Measurements from ENCODE around the gene KCNQ4. TPM values are rescaled to one million over a fixed set of nuclear protein-coding genes. Genes with fewer than 3 reads are reported as not detected.

The KCNQ4 gene
- total and polyA plus RNA-seq, 2 of the 4 experiments (the other 2 are of a cell fraction): 0.07 TPM; not detected in 1

GRCh38 chr1:40788561-40789341 is 5.2 kb downstream of the KCNQ4 start:
- H3K27me3 ChIP-seq (ENCODE audit: control insufficient read depth, insufficient read depth, low read length): peaks cover 64% of the 10 kb centered on the region
- no peak overlapping the region for H4K5ac ChIP-seq (ENCODE audit: low read depth, low read length)
- no peak overlapping the region for H3K14ac ChIP-seq (replicated peaks; ENCODE audit: low read depth, low read length)
- H2AK5ac ChIP-seq (ENCODE audit: low read depth, low read length): no peak overlapping the region
- ChIA-PET POLR2A (ENCODE audit: unreplicated experiment) (no interaction called here), CTCF (no interaction called here)
- no peak for ATAC-seq (ENCODE audit: low read depth)
- DNase-seq: no peak
- no peak overlapping the region for H4K91ac ChIP-seq (ENCODE audit: insufficient read depth, low read depth, low read length)
- no peak overlapping the region for H3K18ac ChIP-seq (ENCODE audit: low read depth, low read length)
- H3K9me3 ChIP-seq (ENCODE audit: control insufficient read depth, insufficient read depth, low read length): no peaks in the 10 kb centered on the region
- no peak overlapping the region for H2AK9ac ChIP-seq (replicated peaks; ENCODE audit: low read depth, low read length, poor library complexity)
- H2BK5ac ChIP-seq (ENCODE audit: low read depth, low read length, poor library complexity, severe bottlenecking): no peak overlapping the region
- H3K4ac ChIP-seq (ENCODE audit: low read depth, low read length): no peak overlapping the region
- no peak overlapping the region for H4K8ac ChIP-seq (ENCODE audit: low read depth in 2 of 2, low read length in 2 of 2)
- no peak overlapping the region for H3K56ac ChIP-seq (ENCODE audit: extremely low read depth, insufficient read depth, low read length)
- no peak for TF ChIP-seq MAZ (IDR thresholded peaks at IDR 0.05; ENCODE audit: borderline replicate concordance, low read depth, low read length)
- TF ChIP-seq MXI1 (IDR thresholded peaks at IDR 0.05; ENCODE audit: borderline replicate concordance, low read depth, low read length): no peak
- no peak for TF ChIP-seq FOS (IDR thresholded peaks at IDR 0.05; ENCODE audit: low read depth, low read length)
- TF ChIP-seq NFE2L2 (IDR thresholded peaks at IDR 0.05; ENCODE audit: low read depth, low read length): no peak
- no peak for TF ChIP-seq RAD21 (IDR thresholded peaks at IDR 0.05; ENCODE audit: low read length)
- TF ChIP-seq MAFK (IDR thresholded peaks at IDR 0.05; ENCODE audit: low read depth, low read length): no peak
- no peak for TF ChIP-seq CHD1 (IDR thresholded peaks at IDR 0.05; ENCODE audit: low read depth, low read length)
- no peak for TF ChIP-seq RCOR1 (IDR thresholded peaks at IDR 0.05; ENCODE audit: insufficient replicate concordance, low read length)
- no peak for TF ChIP-seq RFX5 (IDR thresholded peaks at IDR 0.05; ENCODE audit: low read depth, low read length)
- no peak for TF ChIP-seq POLR2A (IDR thresholded peaks at IDR 0.05; ENCODE audit: low read depth, low read length)
- TF ChIP-seq SMC3 (IDR thresholded peaks at IDR 0.05; ENCODE audit: low read depth, low read length): no peak
- TF ChIP-seq CEBPB (IDR thresholded peaks at IDR 0.05; ENCODE audit: low read depth, low read length): no peak
- TF ChIP-seq ELK1 (IDR thresholded peaks at IDR 0.05; ENCODE audit: borderline replicate concordance, low read depth, low read length): no peak
- no peak for TF ChIP-seq BHLHE40 (IDR thresholded peaks at IDR 0.05; ENCODE audit: low read depth, low read length)
- no peak for TF ChIP-seq USF2 (IDR thresholded peaks at IDR 0.05; ENCODE audit: low read depth, low read length)
- TF ChIP-seq CTCF (conservative IDR thresholded peaks at IDR 0.05; ENCODE audit: low read depth, low read length): no peak
- no TSS peak for BruUV-seq (replicated peaks)
- H2BK15ac ChIP-seq (ENCODE audit: low read depth, low read length): no peak overlapping the region
- no peaks in the 10 kb centered on the region for H4K20me1 ChIP-seq (ENCODE audit: insufficient read depth, low read length)
- intact Hi-C loops (cut with micrococcal nuclease) (loop anchor here (10.0 kb wide), 1 partner anchor 174 kb away; no protein-coding TSS in a partner anchor), dilution Hi-C loops (cut with HindIII; ENCODE audit: low sequenced_read_pairs, unreplicated experiment) (no loop called here), in situ Hi-C loops (cut with MboI; ENCODE audit: low sequenced_read_pairs) (no loop called here)
- no peak overlapping the region for H2AFZ ChIP-seq (replicated peaks; ENCODE audit: low read length, poor library complexity)
- WGBS, 2 experiments (ENCODE audit: extremely low coverage in 2 of 2, insufficient read length in 1 of 2): 93% methylated on average over 7 of the region's 17 CpGs; no CpG with 5 or more reads in 1 of the 2 experiments
- no peaks in the 10 kb centered on the region for H3K4me1 ChIP-seq (ENCODE audit: control insufficient read depth, insufficient read depth, low read length)
- H3K9me1 ChIP-seq (ENCODE audit: insufficient read depth, low read length): no peaks in the 10 kb centered on the region
- H3K4me2 ChIP-seq (ENCODE audit: low read depth, low read length): no peak overlapping the region
- no peaks in the 10 kb centered on the region for H3K79me1 ChIP-seq (ENCODE audit: low read depth in 1 of 2, low read length in 2 of 2)
- no peak overlapping the region for H3K27ac ChIP-seq (ENCODE audit: insufficient read depth, low read length)
- H3K4me3 ChIP-seq (ENCODE audit: insufficient read depth, low read depth, low read length): no peak overlapping the region
- no peak overlapping the region for H3K9ac ChIP-seq (ENCODE audit: low read depth, low read length)
- no peaks in the 10 kb centered on the region for H3K36me3 ChIP-seq (ENCODE audit: control insufficient read depth, insufficient read depth, low read length)
- H2BK20ac ChIP-seq (ENCODE audit: low read depth, low read length): no peak overlapping the region
- no peak overlapping the region for H2BK120ac ChIP-seq (ENCODE audit: low read depth, low read length)
- no peak overlapping the region for H3K23ac ChIP-seq (ENCODE audit: low read depth, low read length)

All from IMR-90 (cell line).